Activated CD4-positive, alpha-beta T cell treated with anti-CD3 and anti-CD28 coated beads for 48 hours (primary cell): ENCODE data around the gene ERCC6.

Experiments
- DNase-seq: peaks from one replicate; pipeline ENCODE4 v3.0.0-alpha.2; 2020

Gene ERCC6

DNA sequence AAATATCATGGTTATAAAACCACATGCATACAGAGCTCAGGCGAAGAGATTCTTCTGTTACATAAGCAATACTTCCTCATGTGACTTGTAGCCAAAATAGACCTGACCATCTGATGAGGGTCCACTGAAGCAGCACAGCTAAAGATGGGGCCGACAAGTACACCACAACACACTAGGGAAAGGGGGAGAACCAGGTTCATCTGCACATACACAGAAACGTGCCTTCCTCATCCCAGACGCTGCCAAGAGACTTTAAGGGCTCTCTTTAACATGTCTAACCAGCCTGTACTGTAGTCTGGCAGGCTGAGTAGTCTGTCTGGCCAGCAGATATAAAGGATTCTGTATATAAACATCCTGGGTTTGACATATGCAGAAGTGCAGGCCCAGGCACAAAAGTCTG is 30.3 kb downstream of the ERCC6 start:
- no peak for DNase-seq

DNA sequence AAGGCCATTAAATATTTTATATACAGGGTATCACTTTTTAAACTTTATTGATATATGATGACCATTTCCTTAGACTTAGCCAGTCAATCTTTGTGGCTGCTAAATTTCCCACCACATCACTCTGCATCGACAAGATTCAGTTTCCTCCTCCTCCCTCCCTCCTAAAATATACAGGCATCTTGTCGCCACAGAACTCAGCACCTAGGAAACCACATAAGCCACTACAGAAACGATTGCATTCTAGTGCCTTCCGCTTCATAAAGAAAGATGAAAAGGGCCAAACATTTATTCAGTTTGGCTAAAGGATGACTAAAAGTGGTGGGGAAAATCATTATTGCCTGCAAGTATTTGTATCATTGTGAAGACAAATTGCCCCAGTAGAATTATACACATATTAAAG is 30.7 kb downstream of the ERCC6 start:
- DNase-seq, result peak; percentile 3

DNA sequence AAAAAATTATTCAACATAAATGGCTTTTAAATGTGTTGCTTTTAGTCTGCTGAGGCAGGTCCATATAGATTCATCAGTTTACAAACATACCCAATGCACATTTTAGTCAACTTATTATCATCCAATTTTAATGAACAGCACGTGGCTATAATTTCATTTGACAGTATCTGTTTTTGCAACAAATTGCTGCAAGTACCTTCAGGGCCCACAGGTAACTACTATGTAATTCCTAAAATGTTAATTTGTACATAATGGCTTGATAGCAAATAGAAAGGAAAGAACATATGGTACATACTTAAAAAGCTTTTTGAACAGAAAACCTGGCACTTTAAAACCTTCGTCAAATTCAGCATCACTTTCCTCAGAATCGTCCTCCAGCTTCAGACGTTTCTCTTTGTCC is 33.3 kb downstream of the ERCC6 start:
- no peak for DNase-seq

DNA sequence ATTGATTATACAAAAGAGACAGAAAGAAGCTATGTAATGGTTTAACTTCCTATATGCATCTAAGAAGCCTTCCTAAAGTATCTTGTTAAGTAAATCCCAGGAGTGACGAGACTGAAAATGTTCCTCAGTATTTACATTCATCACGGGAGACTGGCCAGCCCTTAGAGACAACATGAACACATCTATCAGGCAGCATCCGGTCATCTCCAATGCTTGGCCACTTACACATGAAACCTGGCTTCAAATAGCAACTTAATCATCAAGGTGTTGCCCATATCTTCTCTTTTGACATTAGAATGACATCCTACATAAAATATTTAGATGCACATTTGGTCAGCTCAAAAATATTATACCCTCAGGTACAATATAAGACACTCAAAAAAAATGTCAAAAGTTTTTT is 33.8 kb downstream of the ERCC6 start:
- no peak for DNase-seq

- DNase-seq, result no peak
Observed at GRCh38 chr10:49504528-49504927, 34.4 kb downstream of the ERCC6 start.

DNA sequence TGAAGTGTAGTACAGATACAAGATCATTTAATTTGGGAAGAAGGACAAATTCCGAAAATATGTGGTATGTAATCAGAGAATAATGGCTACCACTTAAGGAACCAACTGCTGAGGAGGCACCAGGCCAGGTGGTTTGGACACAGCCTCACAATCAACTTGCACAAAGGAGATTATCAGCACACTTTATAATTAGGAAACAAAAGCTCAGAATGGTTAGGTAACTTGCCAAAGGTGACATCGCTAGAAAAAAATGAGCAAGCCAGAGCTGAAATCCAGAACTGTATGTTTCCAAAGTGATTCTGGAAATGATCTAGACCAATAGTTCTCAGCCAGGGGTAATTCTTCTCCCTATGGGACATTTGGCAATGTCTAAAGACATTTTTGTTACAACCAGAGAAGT is 36.6 kb downstream of the ERCC6 start:
- no peak for DNase-seq

GRCh38 chr10:49500412-49500811 is 38.5 kb downstream of the ERCC6 start:
- DNase-seq, result no peak

- DNase-seq, result no peak
Observed at GRCh38 chr10:49499305-49499851, 39.5 kb downstream of the ERCC6 start.

DNA sequence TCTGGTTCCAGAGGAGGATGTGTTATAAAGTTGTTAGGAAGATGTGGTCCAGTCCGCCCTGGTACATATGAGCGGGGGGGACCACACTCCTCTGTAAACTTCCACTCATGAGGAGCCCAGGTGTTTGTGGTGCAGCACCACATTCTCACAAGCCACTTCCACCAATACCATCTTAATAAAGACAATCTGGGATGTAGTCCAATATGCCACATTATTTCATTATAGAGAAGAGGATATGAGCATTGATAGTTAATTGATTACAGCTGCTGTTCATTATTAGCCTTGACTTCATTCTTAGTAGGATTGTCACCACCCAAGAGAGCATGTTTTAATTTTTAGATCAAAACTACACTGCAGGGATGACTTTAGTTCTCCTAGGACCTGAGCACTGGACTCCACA is 40.5 kb downstream of the ERCC6 start:
- DNase-seq, result no peak

- no peak for DNase-seq
Observed at GRCh38 chr10:49497358-49497757, 41.6 kb downstream of the ERCC6 start.

DNA sequence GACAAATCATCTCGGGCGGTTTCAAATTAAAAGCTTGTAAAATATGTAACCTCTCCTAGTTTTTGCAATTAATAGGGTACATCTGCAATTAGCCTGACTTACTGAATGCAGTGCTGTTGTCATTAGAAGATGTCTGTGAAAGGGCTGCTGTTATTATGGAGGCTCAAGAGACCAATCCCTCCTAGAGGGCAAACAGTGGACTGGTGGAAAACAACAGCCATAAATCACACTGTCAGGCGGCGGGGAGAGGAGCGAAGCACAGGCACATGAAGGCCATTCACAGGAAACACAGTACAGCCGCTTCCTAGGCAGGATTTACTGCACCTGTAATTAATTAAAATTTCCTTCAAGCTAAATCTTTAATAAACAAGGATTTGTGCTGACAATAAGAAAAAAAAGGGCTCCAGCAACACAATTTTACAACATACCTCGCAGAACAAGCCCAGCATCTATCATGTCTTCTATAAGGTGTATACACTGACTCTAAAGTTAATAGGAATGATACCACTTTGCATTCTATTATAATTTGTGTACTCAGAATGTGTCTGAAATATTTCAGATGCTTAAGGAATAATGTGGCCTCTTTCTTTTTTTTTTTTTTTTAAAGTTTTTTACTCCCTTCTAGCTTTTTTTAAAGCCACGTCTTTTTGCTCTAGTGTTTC is 50.7 kb downstream of the ERCC6 start:
- no peak for DNase-seq

- DNase-seq, result no peak
Observed at GRCh38 chr10:49486738-49487137, 52.2 kb downstream of the ERCC6 start.

- no peak for DNase-seq
Observed at GRCh38 chr10:49486009-49486408, 52.9 kb downstream of the ERCC6 start.

- no peak for DNase-seq
Observed at GRCh38 chr10:49484486-49485235, 54.3 kb downstream of the ERCC6 start.

GRCh38 chr10:49478819-49479218 is 60.1 kb downstream of the ERCC6 start:
- no peak for DNase-seq

- no peak for DNase-seq
Observed at GRCh38 chr10:49474901-49475300, 64.0 kb downstream of the ERCC6 start.

GRCh38 chr10:49471532-49471931 is 67.4 kb downstream of the ERCC6 start:
- no peak for DNase-seq

DNA sequence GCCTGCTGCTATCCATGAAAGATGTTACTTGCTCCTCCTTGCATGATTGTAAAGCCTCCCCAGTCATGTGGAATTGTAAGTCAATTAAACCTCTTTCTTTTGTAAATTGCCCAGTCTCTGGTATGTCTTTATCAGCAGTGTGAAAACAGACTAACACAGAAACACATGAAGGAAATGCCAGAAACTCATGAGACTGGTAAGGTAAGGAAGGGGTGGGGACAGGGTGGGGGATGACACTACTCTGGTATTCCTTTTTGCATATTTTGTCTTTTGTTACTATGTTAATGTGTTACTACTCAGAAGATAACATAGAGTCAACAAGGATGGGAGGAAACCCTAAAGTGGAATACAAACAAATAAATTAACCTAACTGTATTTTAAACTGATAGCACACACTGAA is 73.2 kb downstream of the ERCC6 start:
- DNase-seq, result no peak
